H1 (cell line): Measurements from ENCODE around the gene DYNLT5.

ENCODE experiments used
- ASH2L ChIP-seq: fragments of 200-600, 300-600 bp; sonication (generic); IDR thresholded peaks from one replicate; pipeline ENCODE4 v1.7.1; 2017; ENCODE audit warnings: low read length
- CREB1 ChIP-seq: IDR thresholded peaks from 2 replicates; pipeline ENCODE4 v1.6.1; 2012; ENCODE audit warnings: inconsistent platforms
- CTBP2 ChIP-seq: IDR thresholded peaks from 2 replicates; pipeline ENCODE4 v1.7.0; 2011; ENCODE audit warnings: borderline replicate concordance, mild to moderate bottlenecking, moderate library complexity, mixed read lengths, low read length; ENCODE audit not compliant: insufficient read depth, insufficient read length
- EP300 ChIP-seq, 2 experiments: IDR thresholded peaks; 1 replicate in 1 of 2; 2 replicates in 1 of 2; pipeline ENCODE4 v1.6.1; 2011 to 2012; ENCODE audit warnings: low read depth in 2 of 2, low read length in 2 of 2, mild to moderate bottlenecking in 2 of 2, borderline replicate concordance in 1 of 2, inconsistent platforms in 1 of 2, moderate library complexity in 1 of 2
- EZH2 ChIP-seq: fragments of 200-600 bp; sonication (generic); IDR thresholded peaks from 2 replicates; pipeline ENCODE4 v1.7.1; 2012; ENCODE audit warnings: low read depth, mild to moderate bottlenecking, moderate library complexity, low read length, inconsistent platforms; ENCODE audit not compliant: severe bottlenecking
- POLR2A ChIP-seq, 2 experiments: IDR thresholded peaks; 1 replicate in 1 of 2; 2 replicates in 1 of 2; pipeline ENCODE4 v1.6.1; 2011; ENCODE audit warnings: low read depth in 2 of 2, low read length in 2 of 2, mild to moderate bottlenecking in 2 of 2; ENCODE audit errors: control extremely low read depth in 1 of 2
- RAD21 ChIP-seq, 2 experiments: IDR thresholded peaks in 1 of 2; conservative IDR thresholded peaks in 1 of 2; 2 replicates each; pipeline ENCODE4 v1.6.1; 2011; ENCODE audit warnings: low read depth in 2 of 2, low read length in 2 of 2, improper control_type of control experiment in 1 of 2, inconsistent platforms in 1 of 2, mild to moderate bottlenecking in 1 of 2, moderate library complexity in 1 of 2
- RXRA ChIP-seq: IDR thresholded peaks from 2 replicates; pipeline ENCODE4 v1.6.1; 2011; ENCODE audit warnings: low read depth, mild to moderate bottlenecking, low read length, moderate library complexity; ENCODE audit not compliant: insufficient read depth
- TAF1 ChIP-seq: IDR thresholded peaks from 2 replicates; pipeline ENCODE4 v1.6.1; 2011; ENCODE audit warnings: mild to moderate bottlenecking, low read depth, low read length
- TBP ChIP-seq: IDR thresholded peaks from 2 replicates; pipeline ENCODE4 v1.6.1; 2011; ENCODE audit warnings: low read depth, low read length, improper control_type of control experiment
- YY1 ChIP-seq: IDR thresholded peaks from 2 replicates; pipeline ENCODE4 v1.6.1; 2011; ENCODE audit warnings: low read depth, mild to moderate bottlenecking, low read length

DNA sequence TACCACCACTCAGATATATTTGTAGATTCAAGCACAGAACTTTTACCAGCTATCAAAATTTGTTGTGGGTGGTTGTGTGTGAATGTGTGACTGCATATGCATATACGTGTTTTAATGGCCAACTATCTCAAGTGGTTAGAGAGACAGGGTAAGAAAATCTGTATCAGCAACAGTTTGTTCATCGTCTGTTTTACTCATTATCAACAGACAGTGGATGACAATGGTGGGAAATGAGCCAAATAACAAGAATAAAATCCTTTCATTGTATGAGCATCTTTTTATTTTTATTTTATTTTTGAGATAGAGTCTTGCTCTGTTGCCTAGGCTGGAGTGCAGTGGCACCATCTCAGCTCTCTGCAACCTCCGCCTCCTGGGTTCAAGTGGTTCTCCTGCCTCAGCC, 22.7 kb upstream of the DYNLT5 start:
- no peak for TF ChIP-seq EP300 (IDR thresholded peaks at IDR 0.05; ENCODE audit: borderline replicate concordance in 1 of 2, low read depth in 2 of 2, low read length in 2 of 2)
- TF ChIP-seq CTBP2 = no peak
- no peak for TF ChIP-seq ASH2L
- no peak for TF ChIP-seq TBP
- no peak for TF ChIP-seq RXRA
- TF ChIP-seq TAF1 = no peak
- no peak for TF ChIP-seq RAD21 (IDR thresholded peaks at IDR 0.05 in 1 of 2, conservative IDR thresholded peaks at IDR 0.05 in 1 of 2; ENCODE audit: low read depth in 2 of 2, low read length in 2 of 2)
- TF ChIP-seq CREB1 = no peak
- no peak for TF ChIP-seq POLR2A (IDR thresholded peaks at IDR 0.05; ENCODE audit: control extremely low read depth in 1 of 2, low read depth in 2 of 2, low read length in 2 of 2)
- TF ChIP-seq YY1 = no peak
- no peak for TF ChIP-seq EZH2
